Measurements from ENCODE around the gene MIER2. TPM values are rescaled to one million over a fixed set of nuclear protein-coding genes. Genes with fewer than 3 reads are reported as not detected.
A peak's percentile ranks its signal among the peaks of the same experiment; 100 is the strongest.
"Not testable (repeated sequence)": the region's sequence is repeated elsewhere in the genome, so short reads cannot be mapped to it uniquely, and the experiment has no call there.

MIER2 gene, protein sequence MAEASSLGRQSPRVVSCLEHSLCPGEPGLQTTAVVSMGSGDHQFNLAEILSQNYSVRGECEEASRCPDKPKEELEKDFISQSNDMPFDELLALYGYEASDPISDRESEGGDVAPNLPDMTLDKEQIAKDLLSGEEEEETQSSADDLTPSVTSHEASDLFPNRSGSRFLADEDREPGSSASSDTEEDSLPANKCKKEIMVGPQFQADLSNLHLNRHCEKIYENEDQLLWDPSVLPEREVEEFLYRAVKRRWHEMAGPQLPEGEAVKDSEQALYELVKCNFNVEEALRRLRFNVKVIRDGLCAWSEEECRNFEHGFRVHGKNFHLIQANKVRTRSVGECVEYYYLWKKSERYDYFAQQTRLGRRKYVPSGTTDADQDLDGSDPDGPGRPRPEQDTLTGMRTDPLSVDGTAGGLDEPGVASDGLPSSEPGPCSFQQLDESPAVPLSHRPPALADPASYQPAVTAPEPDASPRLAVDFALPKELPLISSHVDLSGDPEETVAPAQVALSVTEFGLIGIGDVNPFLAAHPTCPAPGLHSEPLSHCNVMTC
- 13.9 and 16.0 TPM in 2 replicates for polyA plus RNA-seq
- 11.0 and 11.2 TPM in 2 replicates for polyA minus RNA-seq

GRCh38 chr19:344625-345319 lies at the start of gene MIER2:
Gene MIER2, minus strand, starts transcription at chr19:344796. Its CDS starts 14 bp downstream, at chr19:344782.
- Histone ChIP-seq H3K4me2 (ENCODE audit: low read length) (peak within 1 kb of the TSS; percentile 64), H3K27ac (ENCODE audit: low read length) (peak within 1 kb of the TSS; percentile 42), H3K36me3 (ENCODE audit: insufficient read depth, low read length) (no peaks in the 10 kb centered on the region), H3F3A (ENCODE audit: insufficient read depth, low read length, poor library complexity, severe bottlenecking) (no peaks in the 10 kb centered on the region), H3K27me3 (ENCODE audit: insufficient read depth, low read depth, low read length) (no peaks in the 10 kb centered on the region), H3K4me3 (ENCODE audit: low read length) (peak within 1 kb of the TSS; percentile 76), H2AFZ (ENCODE audit: low read depth, low read length) (peak within 1 kb of the TSS; percentile 60), H4K20me1 (ENCODE audit: insufficient read depth) (no peaks in the 10 kb centered on the region), H3K9ac (ENCODE audit: low read length) (peak within 1 kb of the TSS; percentile 63), H3K9me3 (ENCODE audit: low read length) (no peaks in the 10 kb centered on the region), H3K9me2 (ENCODE audit: insufficient read depth, low read length) (no peaks in the 10 kb centered on the region), H3K79me2 (replicated peaks; ENCODE audit: insufficient read depth, low read length) (peaks cover 37% of the 10 kb centered on the region)
- TF ChIP-seq TAF1 (IDR thresholded peaks at IDR 0.05; ENCODE audit: low read depth): peak; percentile 33
- TF ChIP-seq EP300 (conservative IDR thresholded peaks at IDR 0.05; ENCODE audit: poor library complexity, severe bottlenecking): peak; percentile 10
- TF ChIP-seq, protein P1, sequence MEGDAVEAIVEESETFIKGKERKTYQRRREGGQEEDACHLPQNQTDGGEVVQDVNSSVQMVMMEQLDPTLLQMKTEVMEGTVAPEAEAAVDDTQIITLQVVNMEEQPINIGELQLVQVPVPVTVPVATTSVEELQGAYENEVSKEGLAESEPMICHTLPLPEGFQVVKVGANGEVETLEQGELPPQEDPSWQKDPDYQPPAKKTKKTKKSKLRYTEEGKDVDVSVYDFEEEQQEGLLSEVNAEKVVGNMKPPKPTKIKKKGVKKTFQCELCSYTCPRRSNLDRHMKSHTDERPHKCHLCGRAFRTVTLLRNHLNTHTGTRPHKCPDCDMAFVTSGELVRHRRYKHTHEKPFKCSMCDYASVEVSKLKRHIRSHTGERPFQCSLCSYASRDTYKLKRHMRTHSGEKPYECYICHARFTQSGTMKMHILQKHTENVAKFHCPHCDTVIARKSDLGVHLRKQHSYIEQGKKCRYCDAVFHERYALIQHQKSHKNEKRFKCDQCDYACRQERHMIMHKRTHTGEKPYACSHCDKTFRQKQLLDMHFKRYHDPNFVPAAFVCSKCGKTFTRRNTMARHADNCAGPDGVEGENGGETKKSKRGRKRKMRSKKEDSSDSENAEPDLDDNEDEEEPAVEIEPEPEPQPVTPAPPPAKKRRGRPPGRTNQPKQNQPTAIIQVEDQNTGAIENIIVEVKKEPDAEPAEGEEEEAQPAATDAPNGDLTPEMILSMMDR (IDR thresholded peaks at IDR 0.05; ENCODE audit: poor library complexity, severe bottlenecking): no peak
- TF ChIP-seq POLR2AphosphoS5 (IDR thresholded peaks at IDR 0.05): peak; percentile 50
- TF ChIP-seq, protein P2, sequence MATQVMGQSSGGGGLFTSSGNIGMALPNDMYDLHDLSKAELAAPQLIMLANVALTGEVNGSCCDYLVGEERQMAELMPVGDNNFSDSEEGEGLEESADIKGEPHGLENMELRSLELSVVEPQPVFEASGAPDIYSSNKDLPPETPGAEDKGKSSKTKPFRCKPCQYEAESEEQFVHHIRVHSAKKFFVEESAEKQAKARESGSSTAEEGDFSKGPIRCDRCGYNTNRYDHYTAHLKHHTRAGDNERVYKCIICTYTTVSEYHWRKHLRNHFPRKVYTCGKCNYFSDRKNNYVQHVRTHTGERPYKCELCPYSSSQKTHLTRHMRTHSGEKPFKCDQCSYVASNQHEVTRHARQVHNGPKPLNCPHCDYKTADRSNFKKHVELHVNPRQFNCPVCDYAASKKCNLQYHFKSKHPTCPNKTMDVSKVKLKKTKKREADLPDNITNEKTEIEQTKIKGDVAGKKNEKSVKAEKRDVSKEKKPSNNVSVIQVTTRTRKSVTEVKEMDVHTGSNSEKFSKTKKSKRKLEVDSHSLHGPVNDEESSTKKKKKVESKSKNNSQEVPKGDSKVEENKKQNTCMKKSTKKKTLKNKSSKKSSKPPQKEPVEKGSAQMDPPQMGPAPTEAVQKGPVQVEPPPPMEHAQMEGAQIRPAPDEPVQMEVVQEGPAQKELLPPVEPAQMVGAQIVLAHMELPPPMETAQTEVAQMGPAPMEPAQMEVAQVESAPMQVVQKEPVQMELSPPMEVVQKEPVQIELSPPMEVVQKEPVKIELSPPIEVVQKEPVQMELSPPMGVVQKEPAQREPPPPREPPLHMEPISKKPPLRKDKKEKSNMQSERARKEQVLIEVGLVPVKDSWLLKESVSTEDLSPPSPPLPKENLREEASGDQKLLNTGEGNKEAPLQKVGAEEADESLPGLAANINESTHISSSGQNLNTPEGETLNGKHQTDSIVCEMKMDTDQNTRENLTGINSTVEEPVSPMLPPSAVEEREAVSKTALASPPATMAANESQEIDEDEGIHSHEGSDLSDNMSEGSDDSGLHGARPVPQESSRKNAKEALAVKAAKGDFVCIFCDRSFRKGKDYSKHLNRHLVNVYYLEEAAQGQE (IDR thresholded peaks at IDR 0.05; ENCODE audit: borderline replicate concordance): no peak

DNA sequence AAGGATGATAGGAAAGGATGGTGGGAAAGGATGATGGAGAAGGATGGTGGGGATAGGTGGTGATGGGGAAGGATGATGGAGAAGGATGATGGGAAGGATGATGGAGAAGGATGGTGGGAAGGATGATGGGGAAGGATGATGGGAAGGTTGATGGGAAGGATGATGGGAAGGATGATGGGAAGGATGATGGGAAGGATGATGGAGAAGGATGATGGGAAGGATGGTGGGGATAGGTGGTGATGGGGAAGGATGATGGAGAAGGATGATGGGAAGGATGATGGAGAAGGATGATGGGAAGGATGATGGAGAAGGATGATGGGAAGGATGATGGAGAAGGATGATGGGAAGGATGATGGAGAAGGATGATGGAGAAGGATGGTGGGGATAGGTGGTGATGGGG lies 49.0 kb upstream of the MIER2 start:
- H3F3A ChIP-seq (ENCODE audit: insufficient read depth, low read length, poor library complexity, severe bottlenecking); H3K4me2 ChIP-seq (ENCODE audit: low read length); H3K27ac ChIP-seq (ENCODE audit: low read length); H3K9ac ChIP-seq (ENCODE audit: low read length); H2AFZ ChIP-seq (ENCODE audit: low read depth, low read length); H3K79me2 ChIP-seq (replicated peaks; ENCODE audit: insufficient read depth, low read length); H3K4me3 ChIP-seq (ENCODE audit: low read length); H3K9me3 ChIP-seq (ENCODE audit: low read length); H4K20me1 ChIP-seq (ENCODE audit: insufficient read depth); H3K27me3 ChIP-seq (ENCODE audit: insufficient read depth, low read depth, low read length); H3K9me2 ChIP-seq (ENCODE audit: insufficient read depth, low read length); H3K36me3 ChIP-seq (ENCODE audit: insufficient read depth, low read length): not testable (repeated sequence)

- H3K27me3 ChIP-seq (ENCODE audit: insufficient read depth, low read depth, low read length): no peaks in the 10 kb centered on the region
- H3K9ac ChIP-seq (ENCODE audit: low read length): no peak overlapping the region
- no peak overlapping the region for H3K4me2 ChIP-seq (ENCODE audit: low read length)
- no peaks in the 10 kb centered on the region for H3F3A ChIP-seq (ENCODE audit: insufficient read depth, low read length, poor library complexity, severe bottlenecking)
- no peaks in the 10 kb centered on the region for H4K20me1 ChIP-seq (ENCODE audit: insufficient read depth)
- no peaks in the 10 kb centered on the region for H3K9me3 ChIP-seq (ENCODE audit: low read length)
- H3K79me2 ChIP-seq (replicated peaks; ENCODE audit: insufficient read depth, low read length): no peaks in the 10 kb centered on the region
- H3K36me3 ChIP-seq (ENCODE audit: insufficient read depth, low read length): no peaks in the 10 kb centered on the region
- no peak overlapping the region for H3K4me3 ChIP-seq (ENCODE audit: low read length)
- no peak overlapping the region for H3K27ac ChIP-seq (ENCODE audit: low read length)
- H3K9me2 ChIP-seq (ENCODE audit: insufficient read depth, low read length): no peaks in the 10 kb centered on the region
- no peak overlapping the region for H2AFZ ChIP-seq (ENCODE audit: low read depth, low read length)
- TF ChIP-seq SMC3 (conservative IDR thresholded peaks at IDR 0.05; ENCODE audit: poor library complexity): no peak
- TF ChIP-seq, protein P2 (IDR thresholded peaks at IDR 0.05; ENCODE audit: borderline replicate concordance): no peak
- TF ChIP-seq, protein P1 (IDR thresholded peaks at IDR 0.05; ENCODE audit: poor library complexity, severe bottlenecking): no peak
- no peak for TF ChIP-seq EZH2 (IDR thresholded peaks at IDR 0.05; ENCODE audit: borderline replicate concordance, insufficient read depth, low read length, poor library complexity, severe bottlenecking)
- TF ChIP-seq EP300 (conservative IDR thresholded peaks at IDR 0.05; ENCODE audit: poor library complexity, severe bottlenecking): no peak
- no peak for TF ChIP-seq POLR2AphosphoS5 (IDR thresholded peaks at IDR 0.05)
Measured at GRCh38 chr19:392375-392970, 47.9 kb upstream of the MIER2 start.

Data from neural cell (in vitro differentiated cells).